IMR-90 (cell line): ENCODE measurements around the gene PITPNM1. TPM values are rescaled to one million over a fixed set of nuclear protein-coding genes. Genes with fewer than 3 reads are reported as not detected.
A peak's percentile ranks its signal among the peaks of the same experiment; 100 is the strongest.

Experiments used
- ATAC-seq: fragments of 200-7000 bp; cut with Tn5 transposase; 2 replicates; pipeline ENCODE4 v1.9.1; 2020; ENCODE audit warnings: low read depth, mild to moderate bottlenecking, moderate library complexity
- BruUV-seq: library from RNA; stranded (reverse); fragments of 400-500 nt; replicated peaks from 2 replicates; lab custom pipeline; 2021; lab: Mats Ljungman, UMichigan
- CTCF ChIA-PET: fragments of 300-600 bp; formaldehyde crosslinking; extraction: SDS; loops from one replicate; lab custom pipeline; 2021; ENCODE audit warnings: antibody characterized with exemption; lab: Yijun Ruan, JAX
- POLR2A ChIA-PET: fragments of 300-600 bp; sonication (Branson Sonifier 250); formaldehyde crosslinking; loops from one replicate; lab custom pipeline; 2022; ENCODE audit warnings: antibody characterized with exemption; ENCODE audit not compliant: unreplicated experiment; lab: Charles Lee
- DNase-seq: peaks from one replicate; pipeline ENCODE4 v3.0.0; 2013
- H2AFZ ChIP-seq: replicated peaks from 2 replicates; pipeline ENCODE3; 2013; ENCODE audit warnings: low read length, mild to moderate bottlenecking; ENCODE audit not compliant: poor library complexity
- H2AK5ac ChIP-seq: 2 replicates; pipeline ENCODE4 v1.6.1; 2013; ENCODE audit warnings: low read depth, low read length, inconsistent platforms
- H2AK9ac ChIP-seq: replicated peaks from 2 replicates; pipeline ENCODE3; 2013; ENCODE audit warnings: mild to moderate bottlenecking, low read depth, low read length, moderate library complexity; ENCODE audit not compliant: poor library complexity
- H2BK120ac ChIP-seq: 2 replicates; pipeline ENCODE4 v1.6.1; 2013; ENCODE audit warnings: low read depth, low read length, inconsistent platforms
- H2BK15ac ChIP-seq: 3 replicates; pipeline ENCODE4 v1.6.1; 2013; ENCODE audit warnings: low read depth, low read length, inconsistent platforms
- H2BK20ac ChIP-seq: 2 replicates; pipeline ENCODE4 v1.6.1; 2013; ENCODE audit warnings: low read depth, mild to moderate bottlenecking, inconsistent platforms, low read length, moderate library complexity
- H2BK5ac ChIP-seq: 2 replicates; pipeline ENCODE4 v1.6.1; 2013; ENCODE audit warnings: mild to moderate bottlenecking, low read depth, low read length, inconsistent platforms; ENCODE audit not compliant: poor library complexity, severe bottlenecking
- H3K14ac ChIP-seq: replicated peaks from 2 replicates; pipeline ENCODE4 v1.6.1; 2013; ENCODE audit warnings: low read depth, low read length, inconsistent platforms
- H3K18ac ChIP-seq: 2 replicates; pipeline ENCODE4 v1.6.1; 2013; ENCODE audit warnings: low read depth, low read length, control low read depth
- H3K23ac ChIP-seq: 2 replicates; pipeline ENCODE4 v1.6.1; 2013; ENCODE audit warnings: low read depth, low read length, inconsistent platforms
- H3K27ac ChIP-seq: 2 replicates; pipeline ENCODE4 v1.5.1; 2013; ENCODE audit warnings: mild to moderate bottlenecking, control low read depth, low read length; ENCODE audit not compliant: insufficient read depth
- H3K27me3 ChIP-seq: 2 replicates; pipeline ENCODE4 v1.6.1; 2013; ENCODE audit warnings: low read length; ENCODE audit not compliant: control insufficient read depth, insufficient read depth
- H3K36me3 ChIP-seq: 2 replicates; pipeline ENCODE4 v1.6.1; 2013; ENCODE audit warnings: low read length, mixed read lengths; ENCODE audit not compliant: control insufficient read depth, insufficient read depth
- H3K4ac ChIP-seq: 2 replicates; pipeline ENCODE4 v1.6.1; 2013; ENCODE audit warnings: low read depth, low read length, inconsistent platforms
- H3K4me1 ChIP-seq: 2 replicates; pipeline ENCODE4 v1.6.1; 2013; ENCODE audit warnings: low read length, mixed read lengths; ENCODE audit not compliant: control insufficient read depth, insufficient read depth
- H3K4me2 ChIP-seq: 2 replicates; pipeline ENCODE4 v1.6.1; 2013; ENCODE audit warnings: low read depth, mild to moderate bottlenecking, control low read depth, low read length, moderate library complexity
- H3K4me3 ChIP-seq: 2 replicates; pipeline ENCODE4 v1.5.1; 2013; ENCODE audit warnings: low read depth, mild to moderate bottlenecking, control low read depth, low read length, moderate library complexity; ENCODE audit not compliant: insufficient read depth
- H3K56ac ChIP-seq: 2 replicates; pipeline ENCODE4 v1.6.1; 2013; ENCODE audit warnings: low read length, inconsistent platforms; ENCODE audit not compliant: insufficient read depth; ENCODE audit errors: extremely low read depth
- H3K79me1 ChIP-seq, 2 experiments: 2 replicates each; pipeline ENCODE4 v1.6.1; 2013; ENCODE audit warnings: low read length in 2 of 2, inconsistent platforms in 1 of 2, low read depth in 1 of 2
- H3K9ac ChIP-seq: 2 replicates; pipeline ENCODE4 v1.6.1; 2013; ENCODE audit warnings: low read depth, low read length, control low read depth
- H3K9me1 ChIP-seq: 2 replicates; pipeline ENCODE4 v1.6.1; 2013; ENCODE audit warnings: low read length, inconsistent platforms; ENCODE audit not compliant: insufficient read depth
- H3K9me3 ChIP-seq: 2 replicates; pipeline ENCODE4 v1.6.1; 2013; ENCODE audit warnings: low read length; ENCODE audit not compliant: control insufficient read depth, insufficient read depth
- H4K20me1 ChIP-seq: 2 replicates; pipeline ENCODE4 v1.6.1; 2013; ENCODE audit warnings: low read length, inconsistent platforms; ENCODE audit not compliant: insufficient read depth
- H4K5ac ChIP-seq: 2 replicates; pipeline ENCODE4 v1.6.1; 2013; ENCODE audit warnings: mild to moderate bottlenecking, low read depth, low read length, control low read depth
- H4K8ac ChIP-seq, 2 experiments: 2 replicates each; pipeline ENCODE4 v1.6.1; 2013; ENCODE audit warnings: low read depth in 2 of 2, low read length in 2 of 2, control low read depth in 1 of 2, inconsistent platforms in 1 of 2
- H4K91ac ChIP-seq: 2 replicates; pipeline ENCODE4 v1.6.1; 2013; ENCODE audit warnings: low read depth, low read length, inconsistent platforms; ENCODE audit not compliant: insufficient read depth
- BHLHE40 ChIP-seq: fragments of 150-350 bp; IDR thresholded peaks from 2 replicates; pipeline ENCODE4 v1.6.1; 2016; ENCODE audit warnings: mild to moderate bottlenecking, low read depth, low read length
- CEBPB ChIP-seq: IDR thresholded peaks from 2 replicates; pipeline ENCODE4 v1.6.1; 2012; ENCODE audit warnings: low read depth, low read length, improper control_type of control experiment
- CHD1 ChIP-seq: IDR thresholded peaks from 2 replicates; pipeline ENCODE4 v1.6.1; 2012; ENCODE audit warnings: low read depth, low read length, improper control_type of control experiment
- CTCF ChIP-seq: conservative IDR thresholded peaks from 2 replicates; pipeline ENCODE4 v1.5.1; 2012; ENCODE audit warnings: mild to moderate bottlenecking, low read depth, low read length, improper control_type of control experiment
- ELK1 ChIP-seq: fragments of 150-350 bp; IDR thresholded peaks from 2 replicates; pipeline ENCODE4 v1.6.1; 2016; ENCODE audit warnings: low read depth, mild to moderate bottlenecking, low read length, moderate library complexity, borderline replicate concordance
- FOS ChIP-seq: fragments of 150-350 bp; IDR thresholded peaks from 2 replicates; pipeline ENCODE4 v1.6.1; 2016; ENCODE audit warnings: low read depth, low read length
- MAFK ChIP-seq: IDR thresholded peaks from 2 replicates; pipeline ENCODE4 v1.6.1; 2012; ENCODE audit warnings: low read depth, low read length, improper control_type of control experiment
- MAZ ChIP-seq: IDR thresholded peaks from 2 replicates; pipeline ENCODE4 v1.6.1; 2012; ENCODE audit warnings: low read depth, mild to moderate bottlenecking, low read length, improper control_type of control experiment, moderate library complexity, borderline replicate concordance
- MXI1 ChIP-seq: IDR thresholded peaks from 2 replicates; pipeline ENCODE4 v1.6.1; 2012; ENCODE audit warnings: low read depth, mild to moderate bottlenecking, low read length, moderate library complexity, borderline replicate concordance
- NFE2L2 ChIP-seq: fragments of 150-350 bp; IDR thresholded peaks from 2 replicates; pipeline ENCODE4 v1.6.1; 2016; ENCODE audit warnings: low read depth, mild to moderate bottlenecking, low read length
- POLR2A ChIP-seq: IDR thresholded peaks from 2 replicates; pipeline ENCODE4 v1.6.1; 2012; ENCODE audit warnings: mild to moderate bottlenecking, low read depth, low read length
- RAD21 ChIP-seq: IDR thresholded peaks from 2 replicates; pipeline ENCODE4 v1.6.1; 2012; ENCODE audit warnings: low read length, improper control_type of control experiment
- RCOR1 ChIP-seq: IDR thresholded peaks from 2 replicates; pipeline ENCODE4 v1.6.1; 2012; ENCODE audit warnings: mild to moderate bottlenecking, low read length, improper control_type of control experiment; ENCODE audit not compliant: insufficient replicate concordance
- RFX5 ChIP-seq: IDR thresholded peaks from 2 replicates; pipeline ENCODE4 v1.8.0; 2012; ENCODE audit warnings: low read depth, mild to moderate bottlenecking, low read length, moderate library complexity
- SMC3 ChIP-seq: fragments of 150-350 bp; IDR thresholded peaks from 2 replicates; pipeline ENCODE4 v1.6.1; 2016; ENCODE audit warnings: low read depth, mild to moderate bottlenecking, antibody characterized with exemption, low read length, moderate library complexity
- WGBS, 2 experiments: methylation state at CpG; one replicate each; pipeline versions ENCODE4 v1.1.5 to v1.1.7; 2013; ENCODE audit warnings: missing lambda C conversion rate in 2 of 2; ENCODE audit not compliant: insufficient read length in 1 of 2; ENCODE audit errors: extremely low coverage in 2 of 2; 5-methylcytosine and 5-hydroxymethylcytosine counted together
- dilution Hi-C: fragments of 300-500 bp; cut with HindIII; formaldehyde crosslinking; loops from one replicate; pipeline ENCODE4 v1.14.3; 2018; ENCODE audit warnings: low sequenced_read_pairs; ENCODE audit not compliant: unreplicated experiment
- in situ Hi-C: fragments of 300-500 bp; cut with MboI; formaldehyde crosslinking; loops from 3 replicates; pipeline ENCODE4 v1.14.3; 2019; ENCODE audit warnings: low sequenced_read_pairs, inconsistent platforms, mixed read lengths
- intact Hi-C: fragments of 100-400 bp; cut with micrococcal nuclease; formaldehyde crosslinking; loops from 2 replicates; pipeline ENCODE4 v1.10.0; 2022
- polyA plus RNA-seq, 3 experiments: library from polyadenylated mRNA; depleted of rRNA; stranded (reverse); fragments of >200 nt; gene quantifications; 2 replicates each; pipeline ENCODE4 v1.2.3, GENCODE V29; 2012; ENCODE audit warnings: low replicate concordance in 1 of 3
- total RNA-seq: library from RNA; depleted of rRNA; stranded (reverse); fragments of >200 nt; gene quantifications from 2 replicates; pipeline ENCODE4 v1.2.3, GENCODE V29; 2012
- TF ChIP-seq, protein P1 (sequence below): fragments of 150-350 bp; IDR thresholded peaks from 2 replicates; pipeline ENCODE4 v1.6.1; 2017; ENCODE audit warnings: mild to moderate bottlenecking, antibody characterized with exemption, low read length, low read depth

The PITPNM1 gene
- total and polyA plus RNA-seq, 2 of the 4 experiments (the other 2 are of a cell fraction), result 5.0 to 15.4 TPM

DNA sequence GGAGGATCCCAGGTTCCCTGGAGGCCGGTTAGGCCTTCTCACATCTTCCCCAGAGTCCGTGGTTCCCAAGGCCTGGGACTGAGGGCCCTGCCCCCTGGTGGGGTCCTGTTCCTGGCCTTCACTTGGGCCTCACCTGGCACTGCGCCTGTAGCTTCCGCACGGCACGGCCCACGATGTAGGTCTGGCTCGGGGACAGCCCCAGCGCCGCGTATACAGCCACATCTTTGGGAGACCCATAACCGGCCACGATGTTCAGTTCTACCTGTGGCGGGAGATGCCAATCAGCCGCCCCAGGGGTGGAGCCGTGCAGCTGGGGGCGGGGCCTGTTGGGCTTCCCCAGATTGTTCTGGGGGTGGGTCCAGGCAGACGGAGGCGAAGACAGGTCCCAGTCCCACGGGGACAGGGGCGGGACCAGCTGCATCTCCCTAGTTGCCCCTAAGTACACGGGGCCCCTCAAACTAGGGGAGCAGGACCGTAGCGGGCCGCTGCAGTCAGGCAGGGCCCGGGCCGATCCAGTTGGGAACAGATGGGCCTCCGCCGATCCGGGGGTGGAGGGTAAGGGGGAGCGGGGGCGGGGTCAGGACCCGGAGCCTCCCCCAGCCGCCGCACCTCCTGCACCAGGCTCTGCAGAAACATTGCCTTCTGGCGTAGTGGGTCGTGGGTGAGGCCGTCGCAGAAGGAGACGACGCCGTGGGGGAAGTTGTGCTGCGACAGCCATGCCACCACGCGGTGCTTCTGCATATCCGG is 12.2 kb downstream of the PITPNM1 start:
- no peak overlapping the region for H2AK5ac ChIP-seq
- H2BK15ac ChIP-seq, result no peak overlapping the region
- no peak overlapping the region for H2BK120ac ChIP-seq
- no peak overlapping the region for H2BK20ac ChIP-seq
- no peak overlapping the region for H3K9ac ChIP-seq
- H4K20me1 ChIP-seq, result no peaks in the 10 kb centered on the region; the same call in 1 of the 2 replicates
- H4K91ac ChIP-seq, result no peak overlapping the region
- no peak overlapping the region for H3K18ac ChIP-seq
- no peak for TF ChIP-seq CEBPB
- TF ChIP-seq MAFK, result no peak
- TF ChIP-seq FOS, result no peak
- no peak for TF ChIP-seq CHD1
- no peak for TF ChIP-seq RFX5
- TF ChIP-seq, protein P1, sequence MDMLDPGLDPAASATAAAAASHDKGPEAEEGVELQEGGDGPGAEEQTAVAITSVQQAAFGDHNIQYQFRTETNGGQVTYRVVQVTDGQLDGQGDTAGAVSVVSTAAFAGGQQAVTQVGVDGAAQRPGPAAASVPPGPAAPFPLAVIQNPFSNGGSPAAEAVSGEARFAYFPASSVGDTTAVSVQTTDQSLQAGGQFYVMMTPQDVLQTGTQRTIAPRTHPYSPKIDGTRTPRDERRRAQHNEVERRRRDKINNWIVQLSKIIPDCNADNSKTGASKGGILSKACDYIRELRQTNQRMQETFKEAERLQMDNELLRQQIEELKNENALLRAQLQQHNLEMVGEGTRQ, result no peak
- TF ChIP-seq POLR2A, result no peak
- no peak for TF ChIP-seq RAD21
- TF ChIP-seq RCOR1, result no peak
- TF ChIP-seq SMC3, result no peak
- TF ChIP-seq ELK1, result no peak
- TF ChIP-seq MXI1, result no peak
- TF ChIP-seq NFE2L2, result no peak
- TF ChIP-seq CTCF, result no peak
- TF ChIP-seq BHLHE40, result no peak
- TF ChIP-seq MAZ, result no peak
- H2AFZ ChIP-seq, result no peak overlapping the region
- H3K27me3 ChIP-seq, result no peaks in the 10 kb centered on the region
- ChIA-PET CTCF (no interaction called here), POLR2A (no interaction called here)
- H3K4me1 ChIP-seq, result no peaks in the 10 kb centered on the region
- in situ Hi-C loops (no loop called here), dilution Hi-C loops (no loop called here), intact Hi-C loops (no loop called here)
- H3K56ac ChIP-seq, result no peak overlapping the region
- H3K4me2 ChIP-seq, result no peak overlapping the region
- H4K5ac ChIP-seq, result no peak overlapping the region
- H4K8ac ChIP-seq, result no peak overlapping the region
- H3K9me3 ChIP-seq, result no peaks in the 10 kb centered on the region
- DNase-seq (no peak), ATAC-seq (no peak)
- H2BK5ac ChIP-seq, result no peak overlapping the region
- 91% methylated on average over 21 of the region's 46 CpGs; no CpG with 5 or more reads in 1 of the 2 experiments for WGBS, 2 experiments
- H3K9me1 ChIP-seq, result peaks cover 4% of the 10 kb centered on the region; the same call in 1 of the 2 replicates
- H3K4ac ChIP-seq, result no peak overlapping the region
- no TSS peak for BruUV-seq
- H3K14ac ChIP-seq, result no peak overlapping the region
- peaks cover 57% of the 10 kb centered on the region for H3K36me3 ChIP-seq
- peak overlapping the region; percentile 37 for H2AK9ac ChIP-seq
- H3K79me1 ChIP-seq, result no peaks in the 10 kb centered on the region
- H3K23ac ChIP-seq, result no peak overlapping the region
- H3K4me3 ChIP-seq, result no peak overlapping the region
- no peak overlapping the region for H3K27ac ChIP-seq
